Mammary epithelial cell (primary cell): ENCODE data around the gene CPA1.

ENCODE experiments used
- CTCF ChIP-seq, 2 donors: IDR thresholded peaks in 1 of 2; conservative IDR thresholded peaks in 1 of 2; 2 replicates each; pipeline ENCODE4 v1.5.1; 2011 to 2012; ENCODE audit warnings: inconsistent platforms in 2 of 2, low read length in 2 of 2, mild to moderate bottlenecking in 2 of 2, control low read depth in 1 of 2, low read depth in 1 of 2; ENCODE audit not compliant: insufficient read depth in 1 of 2; ENCODE audit errors: extremely low read depth in 1 of 2
- EZH2 ChIP-seq: IDR thresholded peaks from 2 replicates; pipeline ENCODE4 v1.6.1; 2012; ENCODE audit warnings: low read length, inconsistent platforms, borderline replicate concordance

GRCh38 chr7:130413201-130413600 lies 32.9 kb downstream of the CPA1 start:
- no peak for TF ChIP-seq CTCF (conservative IDR thresholded peaks at IDR 0.05 in 1 of 2, IDR thresholded peaks at IDR 0.05 in 1 of 2; ENCODE audit: extremely low read depth in 1 of 2, insufficient read depth in 1 of 2, low read depth in 1 of 2, low read length in 2 of 2)
- TF ChIP-seq EZH2: no peak
